LoVo (cell line): ENCODE measurements around the gene PRUNE1.

Source experiments
- DNase-seq: peaks from one replicate; pipeline ENCODE4 v3.0.0-alpha.2; 2016; ENCODE audit warnings: low spot score

Gene PRUNE1

DNA sequence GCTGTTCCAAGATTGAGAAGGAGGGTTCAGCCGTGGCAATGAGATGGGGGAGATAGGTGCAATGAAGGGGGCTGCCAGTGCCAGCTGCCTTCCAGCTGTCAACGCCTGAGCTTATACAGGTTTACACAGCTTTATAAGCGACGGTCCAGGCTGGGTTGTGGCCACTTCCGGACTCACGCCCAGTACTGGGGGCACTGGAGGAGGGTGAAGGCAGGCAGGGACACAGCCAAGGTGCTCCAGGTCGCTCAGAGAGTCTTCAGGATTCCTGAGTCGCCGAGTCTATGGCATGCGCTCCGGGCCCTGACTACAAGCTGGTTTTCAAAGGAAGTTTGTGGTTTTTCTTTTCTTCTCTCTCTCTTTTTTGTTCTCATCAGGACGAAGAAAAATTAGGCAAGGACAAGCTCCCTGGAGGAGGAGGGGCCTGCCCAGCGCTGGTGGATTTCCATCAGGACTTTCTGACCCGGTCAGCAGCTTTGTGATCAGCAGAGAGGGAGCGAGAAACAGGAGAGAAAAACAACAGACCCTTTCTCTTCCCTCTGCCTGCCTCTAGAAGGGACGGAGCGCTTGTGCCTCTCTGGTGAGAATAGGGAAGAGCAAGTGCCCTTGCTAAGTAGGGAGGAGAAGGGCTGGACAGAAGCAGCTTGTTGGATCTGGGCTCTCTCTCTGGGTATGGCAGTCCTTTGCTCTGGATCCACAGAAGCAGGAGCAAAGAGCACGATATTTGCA is 1.8 kb upstream of the PRUNE1 start, which contains the start of gene MINDY1:
TSS of gene MINDY1 (minus strand) at position 576 of the 726 bp plus-strand sequence. CDS start 4,285 bp downstream, outside the sequence.
- peak; percentile 78 for DNase-seq

DNA sequence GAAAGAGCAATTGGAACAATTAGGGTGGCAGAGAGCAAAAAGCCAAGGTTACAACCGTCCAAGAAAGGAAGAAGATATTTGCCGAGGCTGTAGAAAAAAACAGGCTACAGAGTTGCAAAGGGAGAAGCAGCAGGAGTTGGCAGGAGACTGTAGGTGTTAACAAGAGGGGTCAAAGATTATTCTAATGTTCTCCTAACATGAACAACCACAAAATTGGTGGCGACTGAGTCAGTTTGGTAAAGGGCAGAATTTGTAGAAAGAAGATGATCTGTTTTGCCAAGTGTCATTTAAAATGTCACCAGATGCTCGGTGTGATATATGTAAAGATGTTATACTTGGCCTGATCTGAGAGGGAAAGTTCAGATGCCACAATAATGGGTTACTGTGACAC is 401 bp upstream of the PRUNE1 start:
- no peak for DNase-seq

DNA sequence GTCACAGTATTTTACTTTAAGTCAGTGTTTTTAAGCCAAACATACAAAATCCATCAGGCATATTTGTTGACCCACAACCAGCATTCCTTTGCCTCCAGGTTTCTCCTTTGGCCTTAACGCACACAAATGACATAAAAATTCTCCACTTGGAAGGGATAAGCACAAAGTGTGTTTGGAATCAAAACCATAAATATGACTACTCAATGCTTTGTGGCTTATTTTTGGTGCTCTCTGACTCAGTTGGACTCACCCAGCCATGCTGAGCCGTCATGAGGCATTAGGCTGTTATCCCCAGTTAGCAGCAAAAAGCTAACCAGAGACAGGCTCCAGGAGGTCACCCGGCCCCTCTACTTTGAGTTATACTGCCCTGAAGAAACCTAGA is 948 bp downstream of the PRUNE1 start:
- DNase-seq = no peak

DNA sequence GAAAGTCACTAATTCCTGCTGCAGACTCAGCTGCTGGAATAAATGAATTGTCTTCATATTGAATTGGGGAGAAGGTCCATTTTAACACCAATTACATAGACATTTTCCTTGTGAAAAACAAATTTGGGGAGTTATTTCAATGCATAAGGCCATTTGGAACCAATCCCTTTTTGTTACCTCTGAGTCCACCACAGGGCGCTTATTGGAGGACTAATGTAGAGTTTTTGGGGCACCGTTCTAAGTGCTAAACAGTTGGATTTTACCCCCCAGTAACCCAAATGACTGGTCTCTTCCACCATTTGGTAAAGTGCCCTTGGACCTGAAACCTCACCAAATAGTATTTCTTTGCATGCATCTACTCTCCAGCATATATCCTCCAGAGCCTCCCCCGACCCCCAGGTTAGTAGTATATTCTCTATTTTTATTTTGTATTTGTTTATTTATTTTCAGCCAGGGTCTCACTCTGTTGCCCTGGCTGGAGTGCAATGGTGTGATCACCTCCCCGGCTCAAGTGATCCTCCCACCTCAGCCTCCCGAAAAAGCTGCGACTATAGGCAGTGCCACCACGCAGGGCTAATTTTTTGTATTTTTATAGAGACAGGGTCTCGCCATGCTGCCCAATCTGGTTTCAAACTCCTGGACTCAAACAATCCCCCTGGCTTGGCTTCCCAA is 1.6 kb downstream of the PRUNE1 start:
- no peak for DNase-seq

DNA sequence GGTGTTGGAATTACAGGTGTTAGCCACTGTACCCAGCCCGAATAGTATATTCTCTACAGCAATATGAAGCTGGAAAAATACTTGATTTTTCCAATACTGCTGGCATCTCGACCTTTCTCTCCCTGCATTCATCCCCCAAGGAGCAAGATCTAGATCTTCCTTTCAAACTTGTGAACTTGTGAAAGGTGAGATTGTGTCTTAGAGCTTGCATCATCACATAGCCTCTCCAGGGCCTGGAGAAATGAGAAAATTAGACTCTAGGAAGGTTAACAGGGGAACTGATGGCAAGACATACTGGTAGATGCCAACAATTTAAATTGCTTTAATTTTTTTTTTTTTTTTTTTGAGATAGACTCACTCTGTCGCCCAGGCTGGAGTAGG is 2.1 kb downstream of the PRUNE1 start:
- no peak for DNase-seq

DNA sequence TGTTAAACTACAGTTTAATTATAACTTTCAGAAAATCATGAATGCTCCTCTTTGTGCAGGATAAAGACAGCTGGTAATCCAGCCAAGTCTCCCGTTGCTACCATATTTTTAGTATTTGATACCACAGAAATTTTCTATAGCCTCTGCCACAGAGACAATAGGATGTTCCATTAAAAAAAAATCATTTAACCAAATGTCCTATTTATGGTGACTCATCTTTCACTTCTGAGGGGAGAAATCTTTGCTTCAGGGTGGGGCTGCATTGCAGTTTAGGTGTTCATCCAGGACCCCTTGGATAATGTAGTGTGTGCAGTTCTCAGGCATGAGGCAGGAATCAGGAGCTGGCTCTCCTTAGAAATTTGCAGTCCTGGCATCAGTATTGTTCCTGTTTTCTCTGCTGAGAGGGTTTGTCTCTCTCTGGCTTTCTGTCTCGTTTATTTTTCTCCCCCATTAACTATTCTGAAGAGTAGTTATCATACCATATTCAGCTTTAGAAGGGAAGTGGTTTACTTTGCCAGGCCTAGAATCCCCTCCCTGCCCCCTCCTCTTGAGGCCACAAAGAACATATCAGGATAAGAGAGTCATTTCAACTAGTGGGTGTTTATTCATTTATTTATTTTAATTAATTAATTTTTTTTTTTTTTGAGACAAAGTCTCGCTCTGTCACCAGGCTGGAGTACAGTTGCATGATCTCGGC is 3.1 kb downstream of the PRUNE1 start:
- no peak for DNase-seq

DNA sequence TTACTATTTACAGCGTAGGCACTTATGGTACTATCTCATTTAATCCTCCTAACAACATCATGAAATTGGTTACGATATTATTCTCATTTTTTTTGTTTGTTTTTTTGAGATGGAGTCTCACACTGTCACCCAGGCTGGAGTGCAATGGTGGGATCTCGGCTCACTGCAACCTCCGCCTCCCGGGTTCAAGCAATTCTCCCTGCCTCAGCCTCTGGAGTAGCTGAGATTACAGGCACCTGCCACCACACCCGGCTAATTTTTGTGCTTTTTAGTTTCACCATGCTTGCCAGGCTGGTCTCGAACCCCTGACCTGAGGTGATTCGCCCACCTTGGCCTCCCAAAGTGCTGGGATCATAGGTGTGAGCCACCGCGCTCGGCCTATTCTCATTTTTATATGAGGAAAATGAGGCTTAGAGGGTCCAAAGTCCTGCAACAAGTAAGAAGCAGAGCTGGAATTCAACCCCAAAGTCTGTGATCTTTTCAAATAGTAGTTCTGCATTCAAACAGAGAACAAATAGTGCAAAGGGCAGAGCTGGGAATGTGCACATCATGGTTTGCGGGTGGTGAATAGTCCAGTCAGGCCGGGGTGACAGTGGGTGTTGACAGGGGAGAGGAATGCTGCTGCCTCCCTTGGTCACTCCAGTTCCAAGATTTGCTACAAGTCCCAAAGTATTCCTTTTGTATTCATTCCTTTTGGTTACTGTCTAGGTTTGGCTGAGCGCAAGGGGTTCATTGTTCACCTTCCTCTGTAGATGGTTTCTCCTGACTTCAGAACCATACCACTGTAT is 4.6 kb downstream of the PRUNE1 start:
- DNase-seq = peak; percentile 24

DNA sequence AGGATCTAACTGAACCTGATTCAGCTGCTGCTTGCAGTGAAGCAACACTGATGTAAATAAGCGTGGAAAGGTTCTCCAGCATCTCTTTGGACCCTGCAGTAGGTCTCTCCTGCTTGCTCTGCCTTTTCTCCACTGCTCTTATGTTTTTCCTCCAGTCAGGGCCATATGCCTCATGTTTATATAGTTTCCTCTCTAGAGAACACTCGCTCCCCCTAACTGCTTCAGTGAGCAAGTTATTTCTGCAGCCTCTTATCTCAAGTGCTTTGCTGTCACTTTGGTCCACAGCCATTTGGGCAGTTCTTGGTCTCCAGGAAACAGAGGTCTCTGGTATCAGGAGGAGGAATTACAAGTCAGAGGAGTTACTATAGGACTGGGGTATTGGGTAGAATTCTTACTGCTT is 5.3 kb downstream of the PRUNE1 start:
- no peak for DNase-seq

DNA sequence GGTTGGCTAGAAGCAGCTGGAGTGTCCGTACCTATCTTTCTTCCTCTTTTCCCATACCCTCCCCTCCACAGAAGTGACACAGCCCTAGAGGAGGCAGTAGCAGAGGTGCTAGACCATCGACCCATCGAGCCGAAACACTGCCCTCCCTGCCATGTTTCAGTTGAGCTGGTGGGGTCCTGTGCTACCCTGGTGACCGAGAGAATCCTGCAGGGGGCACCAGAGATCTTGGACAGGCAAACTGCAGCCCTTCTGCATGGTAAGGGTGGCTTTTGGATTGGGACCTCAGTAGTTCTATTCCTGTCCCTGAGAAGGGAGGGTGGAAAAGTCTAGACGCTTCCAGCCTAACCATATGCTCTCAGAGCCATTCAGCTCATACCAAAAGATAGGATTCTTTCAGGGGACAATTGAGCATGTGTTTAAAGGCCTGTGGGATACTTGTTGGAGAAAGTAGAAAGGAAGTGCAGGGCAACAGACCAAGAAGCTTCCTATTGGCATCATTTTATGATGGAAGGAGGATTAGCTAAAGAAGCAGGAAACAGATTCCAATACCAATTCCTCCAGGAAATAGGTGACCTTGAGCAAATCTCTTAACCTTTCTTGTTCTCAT is 16.4 kb downstream of the PRUNE1 start:
- DNase-seq = no peak

DNA sequence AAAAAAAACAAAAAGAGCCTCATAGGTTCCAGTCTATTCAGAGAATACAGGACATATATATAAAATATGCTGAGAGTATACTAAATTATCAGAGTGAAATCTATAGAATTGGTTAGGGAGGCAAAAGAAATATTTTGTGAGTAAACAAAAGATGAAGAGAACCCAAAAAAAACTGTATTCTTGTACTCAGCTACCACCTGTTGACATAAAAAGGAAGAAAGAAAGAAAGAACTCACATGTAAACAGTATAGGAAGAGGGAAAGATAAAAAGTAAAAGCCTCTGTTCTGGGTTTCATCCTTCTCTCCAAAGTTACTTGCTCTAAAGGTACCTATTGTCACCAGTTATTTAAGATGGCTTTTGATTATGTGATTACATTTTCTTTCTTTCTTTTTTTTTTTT is 18.2 kb downstream of the PRUNE1 start:
- no peak for DNase-seq

DNA sequence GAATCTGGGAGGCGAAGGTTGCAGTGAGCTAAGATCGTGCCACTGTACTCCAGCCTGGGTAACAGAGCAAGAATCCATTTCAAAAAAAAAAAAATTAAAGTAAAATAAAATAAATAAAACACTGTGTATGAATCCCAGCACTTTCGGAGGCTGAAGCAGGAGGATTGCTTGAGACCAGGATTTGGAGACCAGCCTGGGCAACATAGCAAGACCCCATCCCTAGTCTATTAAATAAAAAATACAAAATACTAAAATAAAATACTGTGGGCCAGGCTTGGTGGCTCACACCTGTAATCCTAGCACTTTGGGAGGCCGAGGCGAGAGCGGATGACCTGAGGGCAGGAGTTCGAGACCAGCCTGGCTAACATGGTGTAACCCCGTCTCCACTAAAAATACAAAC is 23.9 kb downstream of the PRUNE1 start:
- DNase-seq = no peak

DNA sequence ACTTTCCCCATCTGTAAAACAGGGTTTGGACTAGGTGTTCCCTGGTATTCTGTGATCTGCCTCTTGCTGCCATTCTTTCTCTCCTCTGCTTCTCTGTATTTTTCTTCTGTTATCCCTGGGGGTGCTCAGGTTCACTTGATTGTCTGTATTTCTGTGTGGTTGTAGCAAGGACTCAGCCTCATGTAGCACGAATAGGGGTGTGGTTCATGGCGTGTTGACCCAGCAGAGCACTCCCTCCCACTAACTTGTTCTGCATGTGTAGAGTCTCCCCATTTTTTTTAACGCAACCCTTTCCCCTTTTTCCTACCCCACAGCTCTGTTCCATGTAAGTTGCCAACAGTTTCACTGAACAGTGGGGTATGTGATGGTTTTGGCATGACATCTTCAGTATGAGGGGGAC is 26.9 kb downstream of the PRUNE1 start:
- no peak for DNase-seq

DNA sequence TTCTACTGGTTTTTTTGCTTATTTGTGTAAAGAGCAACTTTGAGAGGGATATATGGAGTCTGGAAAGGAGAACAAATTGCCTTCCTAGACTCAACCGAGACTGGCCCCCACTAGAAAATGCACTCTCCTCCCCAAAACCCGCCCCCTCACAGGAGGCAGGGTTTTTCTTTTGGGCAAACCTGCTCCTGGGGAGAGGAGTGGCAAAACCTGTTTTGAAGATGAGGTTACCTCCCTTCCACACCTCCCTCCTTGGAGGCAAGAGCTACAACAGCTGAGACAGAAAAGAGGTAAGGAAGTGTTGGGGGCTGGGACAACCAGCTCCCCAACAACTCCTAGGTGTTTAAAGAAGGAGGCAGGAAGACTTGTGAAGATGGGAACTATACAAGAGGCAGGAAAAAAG is 28.1 kb downstream of the PRUNE1 start, which contains the start of gene BNIPL:
TSS of gene BNIPL (plus strand) at position 231 of the 400 bp plus-strand sequence. CDS start at position 371, 140 bp downstream.
- no peak for DNase-seq

DNA sequence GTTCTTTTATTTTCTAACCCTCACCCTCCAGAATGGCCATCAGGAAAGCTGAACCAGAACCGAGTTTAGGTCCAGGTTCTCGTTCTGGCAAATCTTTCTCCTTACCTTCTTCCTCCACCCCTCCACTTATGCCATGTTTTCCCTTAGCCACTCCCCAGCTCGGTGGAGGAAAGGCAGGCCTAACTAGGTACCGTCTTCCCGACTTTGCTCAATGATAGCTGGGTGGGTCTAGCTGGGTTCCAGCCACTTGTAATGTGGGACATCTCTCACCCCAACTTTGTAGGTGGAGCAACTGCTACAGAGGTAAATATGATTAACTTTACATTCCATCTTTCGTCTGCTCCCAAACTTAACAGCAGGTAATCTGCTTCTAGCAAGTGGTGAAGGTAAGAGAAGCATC is 28.8 kb downstream of the PRUNE1 start:
- no peak for DNase-seq

DNA sequence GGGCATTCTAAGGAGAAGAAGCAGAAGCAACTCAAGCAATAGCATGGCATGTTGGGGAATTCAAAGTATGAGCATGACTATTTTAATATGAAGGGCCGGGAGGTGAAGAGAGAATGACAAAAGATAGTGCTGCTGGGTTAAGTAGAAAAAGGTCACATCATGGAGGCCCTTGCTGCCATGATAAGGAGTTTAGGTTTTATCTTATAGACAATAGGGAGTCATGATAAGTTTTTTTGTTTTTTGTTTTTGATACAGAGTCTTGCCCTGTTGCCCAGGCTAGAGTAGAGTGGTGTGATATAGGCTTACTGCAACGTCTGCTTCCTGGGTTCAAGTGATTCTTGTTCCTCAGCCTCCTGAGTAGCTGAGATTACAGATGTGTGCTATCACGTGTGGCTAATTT is 31.3 kb downstream of the PRUNE1 start:
- no peak for DNase-seq

DNA sequence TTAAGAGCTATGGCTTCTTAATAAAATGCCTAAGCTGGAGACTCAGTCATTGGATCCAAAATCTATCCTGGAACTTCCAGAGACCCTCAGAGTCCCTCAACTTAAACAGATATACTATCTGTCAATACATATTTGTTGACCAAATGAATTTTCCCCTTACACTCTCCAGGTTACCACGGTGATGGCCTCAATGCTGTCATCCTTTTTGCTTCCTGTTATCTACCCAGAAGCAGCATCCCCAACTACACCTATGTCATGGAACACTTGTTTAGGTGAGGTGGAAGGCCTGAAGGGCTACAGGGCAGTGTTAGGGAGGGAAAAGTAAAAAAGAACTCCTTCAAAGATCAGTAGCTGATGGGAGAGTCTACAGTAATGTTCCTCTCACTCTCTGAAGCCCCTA is 34.9 kb downstream of the PRUNE1 start:
- no peak for DNase-seq

DNA sequence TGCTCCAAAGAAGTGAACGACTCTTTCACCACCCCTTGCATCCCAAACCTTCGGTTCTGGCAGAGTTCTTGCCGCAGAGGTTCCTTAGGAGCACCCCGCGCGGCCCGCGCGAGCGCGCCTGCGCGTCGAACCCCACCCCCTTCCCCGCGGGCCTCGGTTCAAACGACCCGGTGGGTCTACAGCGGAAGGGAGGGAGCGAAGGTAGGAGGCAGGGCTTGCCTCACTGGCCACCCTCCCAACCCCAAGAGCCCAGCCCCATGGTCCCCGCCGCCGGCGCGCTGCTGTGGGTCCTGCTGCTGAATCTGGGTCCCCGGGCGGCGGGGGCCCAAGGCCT is 39.3 kb downstream of the PRUNE1 start, which contains the start of gene C1orf56:
TSS of gene C1orf56 (plus strand) at position 161 of the 334 bp plus-strand sequence. CDS start at position 258, 97 bp downstream.
- peak; percentile 78 for DNase-seq

DNA sequence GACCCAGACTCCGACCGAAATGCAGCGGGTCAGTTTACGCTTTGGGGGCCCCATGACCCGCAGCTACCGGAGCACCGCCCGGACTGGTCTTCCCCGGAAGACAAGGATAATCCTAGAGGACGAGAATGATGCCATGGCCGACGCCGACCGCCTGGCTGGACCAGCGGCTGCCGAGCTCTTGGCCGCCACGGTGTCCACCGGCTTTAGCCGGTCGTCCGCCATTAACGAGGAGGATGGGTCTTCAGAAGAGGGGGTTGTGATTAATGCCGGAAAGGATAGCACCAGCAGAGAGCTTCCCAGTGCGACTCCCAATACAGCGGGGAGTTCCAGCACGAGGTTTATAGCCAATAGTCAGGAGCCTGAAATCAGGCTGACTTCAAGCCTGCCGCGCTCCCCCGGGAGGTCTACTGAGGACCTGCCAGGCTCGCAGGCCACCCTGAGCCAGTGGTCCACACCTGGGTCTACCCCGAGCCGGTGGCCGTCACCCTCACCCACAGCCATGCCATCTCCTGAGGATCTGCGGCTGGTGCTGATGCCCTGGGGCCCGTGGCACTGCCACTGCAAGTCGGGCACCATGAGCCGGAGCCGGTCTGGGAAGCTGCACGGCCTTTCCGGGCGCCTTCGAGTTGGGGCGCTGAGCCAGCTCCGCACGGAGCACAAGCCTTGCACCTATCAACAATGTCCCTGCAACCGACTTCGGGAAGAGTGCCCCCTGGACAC is 39.8 kb downstream of the PRUNE1 start:
- DNase-seq = peak; percentile 57

DNA sequence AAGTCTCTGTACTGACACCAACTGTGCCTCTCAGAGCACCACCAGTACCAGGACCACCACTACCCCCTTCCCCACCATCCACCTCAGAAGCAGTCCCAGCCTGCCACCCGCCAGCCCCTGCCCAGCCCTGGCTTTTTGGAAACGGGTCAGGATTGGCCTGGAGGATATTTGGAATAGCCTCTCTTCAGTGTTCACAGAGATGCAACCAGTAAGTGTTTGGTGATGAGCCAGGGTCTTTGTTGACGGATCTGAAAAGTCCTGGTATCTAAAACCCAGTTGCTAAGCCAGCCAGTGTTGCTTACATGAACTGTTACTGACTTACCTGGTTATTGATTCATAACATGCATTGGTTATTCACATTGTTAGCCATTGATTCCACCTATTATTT is 40.4 kb downstream of the PRUNE1 start:
- no peak for DNase-seq

DNA sequence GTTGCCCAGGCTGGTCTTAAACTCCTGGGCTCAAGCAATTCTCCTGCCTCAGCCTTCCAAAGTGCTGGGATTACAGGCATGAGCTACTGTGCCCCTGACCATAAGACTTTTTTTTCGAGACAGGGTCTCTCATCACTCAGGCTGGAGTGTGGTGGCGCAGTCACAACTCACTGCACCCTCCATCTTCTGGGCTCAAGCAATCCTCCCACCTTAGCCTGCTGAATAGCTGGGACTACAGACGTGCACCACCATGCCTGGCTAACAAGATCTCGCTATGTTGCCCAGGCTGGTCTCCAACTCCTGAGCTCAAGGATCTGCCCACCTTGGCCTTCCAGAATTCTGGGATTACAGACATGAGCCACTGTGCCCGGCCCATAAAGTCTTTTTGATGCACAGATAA is 41.2 kb downstream of the PRUNE1 start:
- no peak for DNase-seq

DNA sequence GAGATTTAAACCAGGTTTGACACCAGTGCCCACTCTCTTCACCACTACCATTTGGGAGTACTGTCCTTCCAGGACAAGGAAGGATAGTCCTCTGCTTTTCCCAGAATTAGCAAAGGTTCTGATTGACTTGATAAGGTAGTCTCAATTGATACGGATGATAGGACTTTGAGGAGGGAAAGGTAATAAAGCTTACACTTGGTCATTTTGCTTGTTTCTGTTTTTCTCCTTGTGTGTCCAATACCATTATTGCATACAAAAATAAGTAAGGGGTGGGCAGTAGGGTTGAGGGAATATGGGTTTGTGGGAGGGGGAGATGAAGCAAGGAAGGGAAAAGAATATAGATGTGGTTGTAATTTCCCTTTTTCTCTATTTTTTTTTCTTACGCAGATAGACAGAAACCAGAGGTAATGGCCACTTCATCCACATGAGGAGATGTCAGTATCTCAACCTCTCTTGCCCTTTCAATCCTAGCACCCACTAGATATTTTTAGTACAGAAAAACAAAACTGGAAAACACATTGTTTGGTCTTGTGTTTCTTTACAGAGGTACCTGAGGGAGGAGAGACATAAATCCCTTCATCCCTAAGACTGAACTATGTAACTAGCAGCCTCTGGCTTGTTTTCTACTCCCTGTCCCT is 41.9 kb downstream of the PRUNE1 start:
- no peak for DNase-seq
